ENCODE measurements around the gene NHS.

Gene NHS

GRCh38 chrX:17374619-17375366, at the start of gene NHS:
Gene NHS, plus strand, starts transcription at chrX:17375200. Its CDS starts 558 bp downstream, at chrX:17375758.
- no peak for DNase-seq

GRCh38 chrX:17328837-17329236, 46.2 kb upstream of the NHS start:
- no peak for DNase-seq

- DNase-seq: no peak
Observed at GRCh38 chrX:17336377-17336776, 38.6 kb upstream of the NHS start.

GRCh38 chrX:17355976-17356375, 19.0 kb upstream of the NHS start:
- no peak for DNase-seq

- DNase-seq: peak; percentile 13
Observed at GRCh38 chrX:17359500-17359899, 15.5 kb upstream of the NHS start.

DNA sequence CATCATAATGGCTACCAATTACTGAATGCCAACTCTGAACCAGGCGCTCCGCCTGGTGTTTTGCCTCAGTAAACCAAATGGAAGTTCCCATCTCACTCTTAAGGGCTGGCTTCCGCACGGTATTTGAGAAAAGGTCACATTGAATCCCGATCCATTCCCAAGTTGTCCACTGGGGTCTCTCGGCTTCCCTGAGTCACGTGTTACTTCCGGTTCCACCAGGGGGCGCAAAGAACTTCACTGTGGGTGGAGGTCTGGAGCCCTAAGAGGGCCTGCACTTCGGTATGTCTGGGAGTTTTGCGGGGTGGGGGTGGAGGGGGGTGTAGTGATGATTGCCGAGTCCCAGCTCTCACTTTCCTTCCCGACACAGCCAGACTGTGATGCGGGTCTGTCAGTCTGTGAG, 13.4 kb upstream of the NHS start:
- no peak for DNase-seq

- no peak for DNase-seq
Observed at GRCh38 chrX:17368002-17368401, 7.0 kb upstream of the NHS start.

DNA sequence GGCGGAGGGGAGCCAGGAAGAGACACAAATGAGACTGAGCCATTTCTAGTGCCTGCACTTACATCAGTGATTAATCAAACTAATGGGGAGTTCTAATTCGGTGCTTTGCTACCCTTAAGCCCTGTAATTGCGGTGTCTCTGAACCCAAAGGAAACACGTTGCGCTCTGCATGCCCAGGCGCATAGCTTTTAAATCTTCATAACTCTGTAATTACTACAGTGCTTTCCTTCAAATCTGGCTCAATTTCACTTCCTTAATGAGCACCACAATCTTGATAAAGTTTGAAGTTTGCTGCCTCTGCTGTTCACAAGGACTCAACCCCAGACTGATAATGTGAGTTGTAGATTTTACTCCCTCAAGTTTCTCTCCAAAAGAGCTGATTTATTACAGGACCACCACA, 5.7 kb upstream of the NHS start:
- no peak for DNase-seq

DNA sequence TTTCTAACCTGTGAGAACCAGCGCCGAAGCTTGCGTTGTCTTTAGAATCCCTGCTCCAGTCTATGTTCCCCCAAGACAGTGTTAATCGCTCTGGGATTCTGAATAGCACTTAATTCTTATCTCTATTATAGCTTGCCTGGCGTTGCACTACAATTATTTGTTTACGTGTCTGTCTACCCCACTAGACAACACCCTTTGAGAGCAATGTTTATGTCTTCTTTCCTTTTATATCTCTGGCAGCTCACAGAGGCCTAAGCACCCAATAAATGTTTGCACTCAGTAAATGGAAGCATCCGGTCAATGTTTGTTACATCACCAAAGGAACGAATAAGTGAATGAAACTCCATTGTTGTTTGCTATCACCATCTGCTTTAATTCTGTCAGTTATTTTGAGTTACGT, 4.8 kb upstream of the NHS start:
- DNase-seq: no peak

DNA sequence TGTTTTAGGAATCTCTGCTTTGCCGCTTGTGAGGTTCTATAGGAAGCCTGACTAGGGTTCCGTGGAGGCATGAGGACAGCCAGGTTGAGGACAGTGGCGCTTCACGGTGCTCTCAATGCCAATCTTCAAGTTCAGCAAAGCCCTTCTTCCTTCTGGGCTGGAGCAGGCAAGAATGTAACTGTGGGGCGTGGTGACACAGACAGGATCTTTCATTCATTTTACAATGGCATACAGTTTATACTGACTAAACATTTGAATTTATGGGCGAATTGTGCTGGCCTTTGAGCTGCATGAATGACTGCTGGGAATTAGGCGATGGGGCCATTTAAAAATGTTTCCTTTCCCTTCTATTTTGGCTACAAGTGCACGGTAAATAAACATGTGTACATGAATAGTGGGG, 2.9 kb upstream of the NHS start:
- no peak for DNase-seq

GRCh38 chrX:17373337-17373736, 1.7 kb upstream of the NHS start:
- no peak for DNase-seq

GRCh38 chrX:17375367-17375636, 302 bp downstream of the NHS start:
- no peak for DNase-seq

GRCh38 chrX:17375637-17376430, 834 bp downstream of the NHS start:
- no peak for DNase-seq

- no peak for DNase-seq
Observed at GRCh38 chrX:17376431-17377077, 1.6 kb downstream of the NHS start.

DNA sequence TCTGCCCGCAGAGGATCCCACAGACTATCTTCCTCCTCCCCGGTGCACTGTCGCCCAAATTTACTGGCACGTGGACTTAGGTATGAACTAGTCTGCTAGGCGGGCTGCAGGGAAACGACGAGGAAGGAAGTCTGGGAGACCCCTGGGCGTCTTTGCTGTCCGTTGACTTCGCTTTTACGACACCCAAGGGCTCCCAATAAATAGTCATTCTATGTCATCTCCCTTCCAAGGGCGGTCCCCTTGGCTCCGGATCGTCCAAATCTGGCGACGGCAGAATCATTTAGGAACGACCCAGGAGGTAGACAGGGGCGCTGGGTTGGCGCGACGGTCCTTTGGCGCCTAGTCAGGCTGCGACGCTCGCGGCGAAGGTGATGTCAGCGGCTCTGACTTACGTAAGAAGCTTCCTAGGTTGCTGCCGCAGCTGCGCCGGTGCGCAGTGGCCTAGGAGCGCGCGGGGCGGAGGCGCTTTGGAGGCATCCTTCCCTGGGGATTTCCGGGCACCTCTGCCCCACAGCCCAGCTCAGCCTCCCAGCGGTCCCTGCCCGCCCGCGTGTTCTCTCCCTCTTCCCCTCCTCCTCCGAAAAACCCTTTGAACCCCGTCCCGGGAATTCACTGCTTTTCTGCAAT, 2.2 kb downstream of the NHS start:
- peak; percentile 15 for DNase-seq

- DNase-seq: no peak
Observed at GRCh38 chrX:17377795-17378194, 2.8 kb downstream of the NHS start.

GRCh38 chrX:17380221-17380620, 5.2 kb downstream of the NHS start:
- DNase-seq: no peak

- DNase-seq: no peak
Observed at GRCh38 chrX:17390419-17390850, 15.4 kb downstream of the NHS start.

DNA sequence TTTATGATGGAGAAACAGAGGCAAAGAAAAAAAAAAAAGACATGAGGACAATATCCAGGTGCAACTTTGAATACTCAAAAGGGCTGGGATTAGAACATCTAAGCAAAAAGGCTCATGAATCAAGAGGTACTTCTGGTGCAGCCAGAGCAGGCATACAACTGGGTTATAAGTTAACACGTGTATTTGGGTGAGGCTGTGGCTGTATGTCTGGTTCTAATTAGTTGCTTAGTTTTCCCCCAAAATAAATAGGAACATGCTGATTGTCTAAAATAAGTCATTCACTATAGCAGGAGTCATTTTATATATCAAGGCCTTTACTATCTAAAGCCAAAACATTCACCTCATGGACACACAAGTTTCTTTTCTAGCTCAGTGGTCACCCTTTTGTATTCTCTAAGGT, 20.2 kb downstream of the NHS start:
- no peak for DNase-seq

DNA sequence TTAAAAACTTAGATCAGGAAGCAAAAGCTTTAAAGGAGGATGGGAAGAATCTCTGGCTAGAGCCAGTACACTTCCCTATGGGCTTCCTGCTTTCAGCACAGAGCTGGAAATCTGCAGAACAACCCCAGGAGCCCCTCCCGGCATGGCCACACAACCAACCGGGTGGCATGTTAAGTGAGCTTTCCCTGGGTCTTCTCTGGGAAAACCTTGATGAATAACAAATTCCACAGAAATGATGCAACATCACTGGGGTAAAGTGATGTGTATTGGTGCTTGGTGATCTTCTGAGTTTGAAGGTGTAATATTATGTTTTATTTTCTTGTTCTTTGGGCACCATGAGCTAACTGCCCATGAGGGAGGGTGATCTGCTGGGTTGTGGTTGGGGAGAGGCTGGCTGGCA, 22.1 kb downstream of the NHS start:
- no peak for DNase-seq

- no peak for DNase-seq
Observed at GRCh38 chrX:17403189-17403691, 28.2 kb downstream of the NHS start.

GRCh38 chrX:17403972-17404371, 29.0 kb downstream of the NHS start:
- DNase-seq: no peak

- DNase-seq: no peak
Observed at GRCh38 chrX:17405225-17405969, 30.4 kb downstream of the NHS start.
